GM10847 (cell line): Measurements from ENCODE around the gene HRH3.

Experiments
- POLR2A ChIP-seq: IDR thresholded peaks from 2 replicates; pipeline ENCODE4 v1.6.1; 2011; ENCODE audit not compliant: insufficient read length; ENCODE audit errors: extremely low read depth

The HRH3 gene

DNA sequence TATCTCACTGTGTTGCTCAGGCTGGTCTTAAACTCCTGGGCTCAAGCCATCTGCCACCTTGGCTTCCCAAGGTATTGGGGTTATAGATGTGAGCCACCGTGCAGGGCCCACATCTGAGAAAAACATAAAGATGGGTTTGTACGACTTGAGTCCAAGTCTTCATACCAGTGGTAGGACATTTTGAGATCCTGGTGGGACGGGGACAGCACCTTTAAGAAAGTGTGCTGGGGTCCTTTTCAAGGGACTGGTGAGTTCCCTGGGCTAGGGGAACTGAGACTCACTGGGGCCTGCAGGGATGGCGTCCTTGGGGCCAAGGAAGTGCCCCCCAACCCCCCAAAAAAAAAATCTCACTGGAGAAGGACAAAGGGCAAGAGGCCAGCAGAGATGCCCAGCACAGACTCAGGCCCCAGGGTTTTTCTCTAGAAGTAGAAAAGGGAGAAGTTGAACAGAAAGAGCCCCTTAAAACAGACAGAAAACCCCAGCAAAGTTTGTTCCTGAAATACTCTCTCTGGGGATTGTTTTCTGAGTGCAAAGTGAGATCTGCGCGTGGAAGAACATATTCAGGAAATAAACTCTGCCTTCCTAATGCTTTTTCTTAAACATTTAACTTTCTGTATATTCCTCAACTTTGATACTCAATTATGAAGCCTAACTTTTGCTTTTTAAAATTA is 28.9 kb upstream of the HRH3 start:
- no peak for TF ChIP-seq POLR2A

DNA sequence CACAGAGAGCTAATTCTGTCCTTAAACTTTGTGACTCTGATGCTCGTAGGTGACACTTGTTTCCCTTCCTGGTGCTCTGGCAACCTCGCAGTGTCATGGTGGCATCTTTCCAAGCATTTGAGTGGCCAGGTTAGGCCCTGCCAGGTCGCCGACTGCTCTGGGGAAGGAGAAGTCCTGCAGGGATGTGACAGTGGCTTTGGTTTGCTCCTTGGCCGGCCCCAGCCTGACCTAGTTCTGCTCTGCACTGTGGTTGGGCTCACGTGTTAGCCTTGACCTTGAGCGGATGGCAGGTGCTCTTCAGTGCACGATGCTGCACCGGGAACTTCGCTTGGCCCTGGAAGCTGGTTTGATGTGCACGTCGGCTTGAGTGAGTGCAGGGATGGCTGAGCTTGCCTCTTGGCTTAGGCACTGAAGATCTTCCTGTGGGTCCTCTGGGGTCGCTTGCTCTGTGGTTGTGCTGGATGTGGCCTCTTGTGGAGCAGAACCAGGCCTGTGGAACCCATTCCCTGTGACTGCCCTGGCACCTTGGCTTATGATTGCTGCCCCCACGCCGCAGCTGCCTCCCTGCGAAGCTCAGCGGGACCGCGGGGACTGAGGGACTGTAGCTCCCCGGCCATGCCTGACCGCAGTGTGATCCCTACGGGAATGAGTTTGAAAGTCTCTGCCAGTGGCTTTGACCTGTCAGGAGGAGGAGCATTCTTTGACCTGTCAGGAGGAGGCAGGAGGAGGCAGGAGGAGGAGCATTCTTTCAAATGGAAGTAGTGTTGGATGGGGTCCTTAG is 27.0 kb upstream of the HRH3 start:
- no peak for TF ChIP-seq POLR2A

DNA sequence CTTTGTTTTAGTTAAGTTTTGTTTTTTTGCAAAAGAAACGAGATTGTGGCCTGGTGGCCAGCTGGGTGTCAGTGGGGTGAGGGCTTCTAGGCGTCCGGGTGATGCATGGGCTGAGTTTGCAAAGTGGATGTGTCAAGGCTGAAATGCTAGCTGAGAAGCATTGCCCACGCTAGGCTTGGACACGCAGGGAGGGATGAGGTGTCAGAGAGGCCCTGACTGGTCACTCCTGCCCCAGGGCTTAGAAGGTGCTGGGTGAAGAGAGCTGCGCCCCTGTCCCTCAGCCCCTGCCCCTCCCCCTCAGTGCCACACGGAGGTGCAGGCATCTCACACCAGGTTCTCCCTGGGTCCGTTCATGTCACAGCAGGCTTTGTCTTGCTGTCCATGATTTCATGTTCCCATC is 26.4 kb upstream of the HRH3 start:
- TF ChIP-seq POLR2A, result no peak

DNA sequence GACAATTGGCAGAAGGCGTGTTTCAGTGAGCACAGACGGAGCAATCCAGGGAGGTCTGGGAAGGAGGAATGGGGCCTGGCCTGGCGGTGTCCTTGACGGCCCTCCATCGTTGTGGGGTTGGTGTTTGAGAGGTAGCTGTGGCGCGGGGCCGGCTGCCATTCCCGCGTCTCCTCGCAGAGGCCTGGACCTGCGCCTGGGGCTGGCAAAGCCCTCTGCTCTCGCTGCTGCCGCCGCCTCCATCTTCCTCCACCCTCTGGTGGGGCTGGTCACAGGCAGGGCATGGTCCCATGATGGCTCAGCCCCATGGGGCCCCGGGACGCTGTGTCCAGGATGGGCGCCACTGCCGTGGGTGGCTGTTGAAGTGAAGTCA is 25.8 kb upstream of the HRH3 start:
- no peak for TF ChIP-seq POLR2A

DNA sequence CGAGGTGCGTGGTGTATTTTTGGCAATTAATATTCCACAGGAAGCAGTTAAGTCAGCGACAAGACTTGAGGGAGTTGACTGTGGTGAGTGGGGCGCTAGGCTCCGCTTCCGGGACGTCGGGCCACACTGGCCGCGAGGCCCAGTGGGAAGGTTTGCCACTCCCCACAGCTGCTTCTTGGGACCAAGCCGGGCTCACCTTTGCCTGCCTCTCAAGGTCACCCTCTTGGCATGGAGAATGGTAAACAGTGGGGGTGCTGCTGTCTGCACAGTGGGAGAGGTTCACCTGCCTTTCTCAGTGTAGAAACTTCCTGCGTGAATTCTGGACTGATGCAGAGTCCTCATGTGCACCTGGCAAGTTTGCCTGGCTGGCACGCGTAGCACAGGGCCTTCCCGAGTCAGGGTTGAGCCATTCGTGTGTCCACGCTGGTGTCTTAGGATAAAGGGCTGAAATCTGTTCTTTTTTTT is 24.6 kb upstream of the HRH3 start:
- TF ChIP-seq POLR2A, result no peak

DNA sequence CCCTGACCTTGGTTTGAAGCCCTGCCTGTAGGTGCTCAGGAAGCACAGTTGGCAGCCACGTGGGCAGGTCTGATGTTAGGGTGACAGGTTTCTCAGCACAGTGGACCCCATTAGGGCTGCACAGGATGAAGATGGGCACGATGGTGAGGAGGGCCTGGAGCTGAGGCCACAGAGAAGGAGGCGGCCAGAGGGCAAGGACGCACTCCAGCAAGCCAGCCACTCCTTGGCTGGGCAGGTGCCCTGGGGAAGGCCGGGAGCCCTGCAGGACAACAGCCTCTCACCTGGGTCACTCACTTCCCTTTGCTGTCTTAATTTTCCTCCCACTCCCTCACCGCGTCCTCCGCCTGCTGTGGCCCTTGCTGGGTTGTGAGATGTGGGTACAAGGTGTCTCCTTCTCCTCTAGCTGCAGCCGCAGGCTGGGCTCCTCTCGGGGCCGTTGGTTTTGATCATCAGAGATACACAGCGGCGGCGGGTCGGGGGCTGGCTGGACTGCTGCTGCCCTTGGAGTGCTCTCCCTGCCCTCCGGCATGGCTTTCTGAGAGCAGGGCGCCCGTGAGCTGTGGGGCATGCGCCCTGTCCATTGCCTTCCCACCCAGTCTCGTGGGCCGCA is 23.9 kb upstream of the HRH3 start:
- TF ChIP-seq POLR2A, result no peak

DNA sequence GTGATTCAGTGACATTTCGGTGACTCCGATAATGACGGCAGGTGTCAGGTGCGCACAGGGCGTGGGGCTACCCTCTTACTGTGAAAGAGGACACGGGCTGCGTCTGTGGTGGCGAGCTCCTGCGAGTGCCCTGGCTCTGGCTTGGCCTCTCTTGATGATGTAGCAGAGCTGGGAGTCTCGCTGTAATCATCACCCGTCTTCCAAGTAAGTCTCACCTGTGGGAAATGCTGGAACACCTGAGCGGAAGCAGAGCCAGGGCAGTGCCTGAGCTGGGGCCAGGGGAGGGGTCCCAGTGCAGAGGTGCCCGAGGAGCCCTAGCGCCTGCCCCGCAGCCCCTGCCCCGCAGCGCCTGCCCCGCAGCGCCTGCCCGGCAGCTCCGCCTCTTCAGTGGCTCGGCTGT is 23.0 kb upstream of the HRH3 start:
- TF ChIP-seq POLR2A, result no peak

DNA sequence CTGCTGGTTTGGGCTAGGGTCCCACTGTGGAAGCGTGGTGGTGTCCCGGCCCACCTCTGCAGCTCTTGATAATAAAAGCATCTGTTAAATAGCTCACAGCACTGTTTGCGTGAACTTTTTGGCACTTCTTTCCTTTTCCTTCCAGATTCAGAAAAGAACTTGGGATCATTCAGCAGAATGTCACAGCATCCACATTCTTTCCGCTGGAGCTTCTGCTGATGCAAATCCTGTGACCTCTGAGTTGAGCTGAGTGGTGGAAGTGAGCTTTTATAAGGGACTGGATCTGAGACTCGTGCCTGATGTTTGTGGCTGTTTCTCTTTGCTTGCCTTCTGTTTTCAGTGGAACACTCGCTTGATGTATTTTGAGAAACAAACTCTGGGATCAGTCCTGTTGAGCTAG is 22.1 kb upstream of the HRH3 start:
- TF ChIP-seq POLR2A, result no peak

DNA sequence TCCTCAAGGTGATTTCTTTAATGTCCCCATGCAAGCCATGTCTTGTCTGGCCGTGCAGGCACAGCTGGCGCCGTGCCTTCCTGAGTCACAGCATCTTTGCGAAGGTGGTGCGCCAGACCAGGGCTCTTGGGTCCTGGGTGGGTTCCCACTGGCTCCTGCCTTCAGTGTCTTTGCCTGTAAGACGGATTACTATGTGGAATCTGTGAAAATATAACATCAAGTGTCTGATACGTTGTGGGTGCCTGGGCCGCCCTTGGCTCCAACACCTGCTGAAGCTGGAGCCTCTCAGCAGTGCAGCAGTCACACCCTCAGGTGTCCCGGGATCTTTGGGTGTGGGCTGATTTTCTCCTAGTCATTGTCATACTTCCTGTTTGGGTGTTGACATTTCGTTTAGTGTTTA is 21.4 kb upstream of the HRH3 start:
- no peak for TF ChIP-seq POLR2A

DNA sequence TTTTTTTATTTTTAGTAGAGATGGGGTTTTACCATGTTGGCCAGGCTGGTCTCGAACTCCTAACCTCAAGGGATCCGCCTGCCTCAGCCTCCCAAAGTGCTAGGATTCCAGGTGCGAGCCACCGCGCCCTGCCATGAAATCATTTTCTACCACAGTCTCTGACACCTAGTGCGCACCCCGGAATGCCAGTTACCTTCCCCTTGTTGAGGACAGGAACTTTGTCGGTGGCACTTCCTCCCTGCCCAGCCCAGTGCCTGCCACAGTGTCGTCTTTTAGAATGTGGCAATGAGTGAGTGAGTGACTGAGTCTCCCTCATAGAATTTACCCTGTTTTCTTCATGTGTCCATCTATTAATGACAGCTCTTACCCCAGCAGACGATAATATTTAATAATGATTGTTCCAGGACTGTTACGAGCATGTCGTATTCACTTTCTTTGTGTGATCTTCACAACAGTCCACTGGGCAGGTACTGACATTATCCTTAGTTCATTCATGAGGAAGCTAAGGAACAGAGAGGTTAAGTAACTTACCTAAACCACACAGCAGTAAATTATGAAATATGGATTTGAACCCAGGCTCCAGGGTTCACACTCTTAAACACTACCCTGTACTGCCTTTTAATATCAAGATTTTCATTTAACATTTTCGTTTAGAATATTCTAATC is 20.1 kb upstream of the HRH3 start:
- TF ChIP-seq POLR2A, result no peak

DNA sequence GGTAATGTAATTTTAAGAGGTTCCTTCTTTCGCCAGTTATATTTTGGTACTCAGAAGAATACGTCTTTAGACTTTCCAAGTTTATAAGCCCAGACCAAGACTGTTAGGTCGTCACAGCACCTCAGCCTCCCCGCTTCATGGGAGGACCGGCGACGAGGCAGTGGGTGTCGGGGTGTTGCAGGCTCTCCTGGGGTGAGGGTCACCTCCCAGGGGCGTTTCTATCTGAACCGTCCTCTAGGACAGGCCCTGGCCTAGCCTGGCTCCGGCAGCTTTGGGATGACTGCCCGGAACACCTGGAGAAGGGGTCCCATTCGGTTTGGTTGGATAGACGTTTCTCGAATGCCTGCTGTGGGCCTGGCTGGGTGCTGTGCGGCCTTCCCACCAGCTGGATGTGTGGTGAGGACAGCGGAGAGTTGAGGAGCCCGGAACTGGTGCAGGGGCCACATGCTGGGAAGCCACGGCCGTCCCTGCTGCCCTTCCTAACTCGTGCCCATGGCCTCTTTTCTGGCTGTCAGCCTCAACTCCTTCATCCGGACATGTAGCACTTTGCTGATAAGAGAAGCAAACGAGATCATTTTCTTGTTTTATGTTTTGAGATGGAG is 19.3 kb upstream of the HRH3 start:
- no peak for TF ChIP-seq POLR2A

DNA sequence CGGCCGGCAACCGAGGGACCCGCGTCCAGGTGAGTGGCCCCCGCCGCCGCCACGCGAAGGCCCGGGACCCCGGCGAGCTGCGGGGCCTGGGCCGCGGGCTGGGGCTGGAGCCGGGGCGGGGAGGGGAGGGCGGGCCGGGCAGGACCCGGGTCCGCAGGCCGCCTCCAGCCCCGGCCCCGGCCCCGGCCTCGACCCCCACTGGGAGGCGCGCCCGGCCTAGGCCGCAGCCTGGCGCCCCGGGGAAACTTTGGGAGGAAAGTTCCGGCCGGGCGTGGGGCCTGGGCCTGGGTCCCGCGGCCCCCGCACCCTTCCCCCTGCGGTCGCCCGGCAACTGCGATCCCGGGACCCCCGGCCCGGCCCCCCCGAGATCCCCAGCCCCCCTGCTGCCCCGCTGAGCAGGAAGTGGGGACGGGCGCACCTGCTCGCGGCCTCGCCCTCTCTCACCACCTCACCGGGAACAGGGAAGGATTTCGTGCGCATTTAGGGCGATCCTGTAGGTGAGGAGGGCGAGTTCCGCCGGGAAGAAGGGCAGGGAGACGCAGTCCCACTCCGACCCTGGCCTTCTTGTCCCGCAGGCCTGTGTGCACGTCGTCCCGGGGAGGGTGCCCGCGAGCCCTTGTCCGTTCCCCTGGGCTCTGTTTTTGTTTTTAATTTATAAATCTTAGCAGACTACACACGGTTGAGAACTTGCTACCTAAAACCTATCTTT is 18.6 kb upstream of the HRH3 start:
- TF ChIP-seq POLR2A, result no peak

DNA sequence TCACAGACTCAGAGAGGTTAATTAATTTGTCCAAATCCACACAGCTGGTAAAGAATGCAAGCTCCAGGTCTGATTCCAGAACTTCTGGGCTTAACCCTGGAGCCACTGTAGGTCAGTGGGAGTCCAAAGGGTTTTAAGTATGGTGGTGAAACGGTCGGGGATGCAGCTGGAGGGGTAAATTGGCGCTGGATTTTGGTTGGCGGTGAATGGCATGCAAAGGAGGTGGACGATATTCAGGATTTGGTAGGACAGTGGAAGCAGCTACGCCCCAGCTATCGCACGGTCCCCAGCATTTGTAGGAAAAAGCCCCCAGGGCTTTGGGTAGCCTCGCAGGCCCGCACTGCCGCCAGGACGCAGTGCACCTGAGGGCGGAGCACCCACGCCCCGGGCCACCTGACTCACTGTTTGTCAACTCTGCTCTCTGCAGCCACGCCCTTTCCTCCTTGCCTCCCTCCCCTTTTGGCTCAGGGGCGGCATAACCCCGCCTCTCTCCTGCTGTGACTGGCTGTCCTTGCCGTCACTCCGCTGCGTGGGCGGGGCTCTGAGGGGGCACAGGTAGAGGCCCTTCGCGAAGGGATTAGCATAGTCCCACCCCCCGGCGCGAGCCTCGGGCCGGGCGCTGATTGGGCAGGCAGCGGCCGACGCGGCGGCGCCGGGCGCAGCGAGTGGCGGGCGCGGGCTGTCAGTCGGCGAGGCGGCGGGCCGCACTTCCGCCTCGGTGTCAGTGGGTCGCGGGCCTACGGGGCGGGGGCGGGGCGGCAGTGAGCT is 17.9 kb upstream of the HRH3 start, which contains the start of gene OSBPL2:
Gene OSBPL2, plus strand, starts transcription at position 721 of the 768 bp plus-strand sequence. CDS start 17,664 bp downstream, outside the sequence.
- TF ChIP-seq POLR2A, result no peak

DNA sequence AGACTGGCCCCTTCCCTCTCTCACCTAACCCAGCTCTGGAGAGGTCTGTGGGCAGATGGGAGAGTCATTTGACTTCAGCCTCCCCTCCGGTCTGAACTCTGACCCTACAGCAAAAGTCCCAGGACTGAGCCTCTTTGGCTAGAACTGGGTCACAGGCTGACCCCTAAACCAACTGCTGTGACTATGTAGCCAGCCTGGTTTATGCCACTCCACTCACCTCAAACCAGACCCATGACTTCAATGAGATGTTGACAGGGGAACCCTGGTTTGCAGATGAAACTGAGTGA is 17.4 kb upstream of the HRH3 start:
- TF ChIP-seq POLR2A, result no peak
